ENCODE data around the gene DZIP1. TPM values are rescaled to one million over a fixed set of nuclear protein-coding genes. Genes with fewer than 3 reads are reported as not detected.

Gene DZIP1
- total RNA-seq, 1 experiment from 2014 or later: 0.17 TPM

GRCh38 chr13:95601906-95602305, 42.6 kb downstream of the DZIP1 start:
- H3K4me2 ChIP-seq (ENCODE audit: low read length): no peak overlapping the region
- no peak overlapping the region for H3K9ac ChIP-seq (ENCODE audit: low read length)
- ChIA-PET CTCF (no interaction called here), POLR2A (no interaction called here), RAD21 (ENCODE audit: low non-redundant PET in 1 of 2, low total read pairs in 2 of 2, uncharacterized antibody in 2 of 2, unreplicated experiment in 2 of 2) (no interaction called here)
- intact Hi-C loops (cut with micrococcal nuclease): no loop called here
- no peak overlapping the region for H2AFZ ChIP-seq (ENCODE audit: low read depth, low read length, poor library complexity, severe bottlenecking)
- ATAC-seq (no peak), DNase-seq (ENCODE audit: low read depth, low spot score) (no peak)
- no peaks in the 10 kb centered on the region for H3K27me3 ChIP-seq (ENCODE audit: insufficient read depth, low read length)
- no peaks in the 10 kb centered on the region for H3K36me3 ChIP-seq (ENCODE audit: control insufficient read depth in 1 of 2, insufficient read depth in 2 of 2, low read length in 2 of 2)
- TF ChIP-seq SRF (IDR thresholded peaks at IDR 0.05; ENCODE audit: low read depth) (no peak), MAX (IDR thresholded peaks at IDR 0.05) (no peak), SIN3A (IDR thresholded peaks at IDR 0.05; ENCODE audit: low read depth) (no peak), ELF1 (IDR thresholded peaks at IDR 0.05; ENCODE audit: borderline replicate concordance, low read depth) (no peak), ZNF274 (IDR thresholded peaks at IDR 0.05; ENCODE audit: low read depth, low read length) (no peak), RAD21 (IDR thresholded peaks at IDR 0.05; ENCODE audit: low read depth) (no peak), CTCF (IDR thresholded peaks at IDR 0.05 in 2 of 3, conservative IDR thresholded peaks at IDR 0.05 in 1 of 3; ENCODE audit: borderline replicate concordance in 1 of 3, insufficient read depth in 1 of 3, low read depth in 2 of 3, low read length in 2 of 3) (no peak), SP1 (IDR thresholded peaks at IDR 0.05; ENCODE audit: low read depth) (no peak), FOSL1 (IDR thresholded peaks at IDR 0.05; ENCODE audit: low read depth) (no peak), REST (IDR thresholded peaks at IDR 0.05; ENCODE audit: low read depth) (no peak)
- H3K9me2 ChIP-seq (ENCODE audit: insufficient read depth): no peaks in the 10 kb centered on the region
- no peaks in the 10 kb centered on the region for H3K79me2 ChIP-seq (ENCODE audit: insufficient read depth, low read length)
- peaks cover 6 to 9% of the 10 kb centered on the region in 2 experiments; a peak in 2 of 4 replicates for H3K4me1 ChIP-seq (ENCODE audit: control insufficient read depth in 1 of 2, insufficient read depth in 2 of 2, low read length in 2 of 2)
- no peak overlapping the region for H3K4me3 ChIP-seq (replicated peaks in 1 of 2; ENCODE audit: low read depth in 1 of 2, low read length in 2 of 2)
- H3K9me3 ChIP-seq (ENCODE audit: control insufficient read depth in 1 of 2, insufficient read depth in 1 of 2, low read depth in 1 of 2, low read length in 2 of 2): no peaks in the 10 kb centered on the region
- no peaks in the 10 kb centered on the region for H4K20me1 ChIP-seq (ENCODE audit: insufficient read depth)
- BruUV-seq (replicated peaks): no TSS peak
- no peak overlapping the region for H3K27ac ChIP-seq (ENCODE audit: low read depth, low read length)

Measured in HCT116 (cell line).